HepG2 (cell line): ENCODE measurements around the gene CHAF1A. TPM values are rescaled to one million over a fixed set of nuclear protein-coding genes. Genes with fewer than 3 reads are reported as not detected.
A peak's percentile ranks its signal among the peaks of the same experiment; 100 is the strongest.

Experiments used
- ATAC-seq: fragments of 200-7000 bp; cut with Tn5 transposase; 3 replicates; pipeline ENCODE4 v1.9.1; 2020; ENCODE audit warnings: mild to moderate bottlenecking, moderate library complexity
- BruUV-seq: library from RNA; stranded (reverse); fragments of 400-500 nt; replicated peaks from 2 replicates; lab custom pipeline; 2021; lab: Mats Ljungman, UMichigan
- CTCF ChIA-PET: fragments of 300-600 bp; formaldehyde crosslinking; extraction: SDS; loops from one replicate; lab custom pipeline; 2021; ENCODE audit warnings: low total read pairs, inconsistent platforms, low intra/inter-chr PET ratio; lab: Yijun Ruan, JAX
- POLR2A ChIA-PET: fragments of 350-600 bp; sonication (Branson Sonifier 250); formaldehyde crosslinking; loops from one replicate; lab custom pipeline; 2020; ENCODE audit warnings: antibody characterized with exemption, inconsistent platforms; lab: Yijun Ruan, JAX
- DNase-seq: peaks from one replicate; pipeline ENCODE4 v3.0.0-alpha.2; 2015; ENCODE audit warnings: low spot score
- FAIRE-seq: peaks from 3 replicates; lab custom pipeline; 2011; peaks lifted over from hg19 to GRCh38; lab: Jason Lieb, UNC
- H2AFZ ChIP-seq: one replicate; pipeline ENCODE4 v1.6.1; 2011; ENCODE audit warnings: low read length, inconsistent platforms
- H3K27ac ChIP-seq: fragments of 300-600 bp; 3 replicates; pipeline ENCODE4 v1.8.0; 2011; ENCODE audit warnings: mixed run types, mild to moderate bottlenecking, mixed read lengths, low read length, inconsistent platforms; ENCODE audit not compliant: insufficient read depth; ENCODE audit errors: extremely low read length
- H3K27me3 ChIP-seq, 2 experiments: fragments of 200-600 bp in 1 of 2; 2 replicates in 1 of 2; 3 replicates in 1 of 2; pipeline versions ENCODE4 v1.6.0 to v1.8.0; 2011; ENCODE audit warnings: low read length in 2 of 2, mild to moderate bottlenecking in 2 of 2, moderate library complexity in 2 of 2, inconsistent platforms in 1 of 2; ENCODE audit not compliant: insufficient read depth in 2 of 2, control insufficient read depth in 1 of 2
- H3K36me3 ChIP-seq, 2 experiments: fragments of 200-600 bp in 1 of 2; replicated peaks in 1 of 2; 2 replicates in 1 of 2; 3 replicates in 1 of 2; pipeline versions ENCODE4 v1.5.1 to v1.8.0; 2011; ENCODE audit warnings: low read length in 2 of 2, inconsistent platforms in 1 of 2; ENCODE audit not compliant: insufficient read depth in 2 of 2, control insufficient read depth in 1 of 2
- H3K4me1 ChIP-seq: 2 replicates; pipeline ENCODE4 v1.5.1; 2012; ENCODE audit warnings: low read length, inconsistent platforms; ENCODE audit not compliant: insufficient read depth
- H3K4me2 ChIP-seq: 2 replicates; pipeline ENCODE4 v1.6.0; 2011; ENCODE audit warnings: low read depth, low read length, inconsistent platforms
- H3K4me3 ChIP-seq, 3 experiments: fragments of 200-600 bp in 1 of 3; sonication (generic), shearing (Covaris generic) in 1 of 3; replicated peaks in 1 of 3; 2 replicates each; pipeline ENCODE4 v1.5.1; 2011 to 2016; ENCODE audit warnings: low read length in 3 of 3, inconsistent platforms in 2 of 3, low read depth in 2 of 3, mild to moderate bottlenecking in 2 of 3, control low read depth in 1 of 3, mixed read lengths in 1 of 3; ENCODE audit not compliant: insufficient read depth in 1 of 3
- H3K79me2 ChIP-seq: one replicate; pipeline ENCODE4 v1.6.1; 2011; ENCODE audit warnings: low read length, inconsistent platforms; ENCODE audit not compliant: insufficient read depth
- H3K9ac ChIP-seq: 2 replicates; pipeline ENCODE4 v1.6.0; 2011; ENCODE audit warnings: mild to moderate bottlenecking, low read depth, low read length, inconsistent platforms; ENCODE audit not compliant: insufficient read depth
- H3K9me3 ChIP-seq: 2 replicates; pipeline ENCODE4 v1.5.1; 2012; ENCODE audit warnings: mild to moderate bottlenecking, low read length
- H4K20me1 ChIP-seq: 2 replicates; pipeline ENCODE4 v1.6.0; 2011; ENCODE audit warnings: inconsistent platforms, mild to moderate bottlenecking, low read length, moderate library complexity; ENCODE audit not compliant: insufficient read depth
- DDIT3 ChIP-seq: sonication (generic); formaldehyde crosslinking; IDR thresholded peaks from 2 replicates; pipeline ENCODE4 v1.4.0; 2020; ENCODE audit warnings: mild to moderate bottlenecking, missing genetic modification reagents
- GTF3A ChIP-seq: sonication (generic); formaldehyde crosslinking; conservative IDR thresholded peaks from 2 replicates; pipeline ENCODE4 v1.4.0; 2020; ENCODE audit warnings: mild to moderate bottlenecking, missing genetic modification reagents
- SALL1 ChIP-seq: sonication (generic); formaldehyde crosslinking; IDR thresholded peaks from 2 replicates; pipeline ENCODE4 v1.8.0; 2022; ENCODE audit warnings: mild to moderate bottlenecking, missing genetic modification reagents
- SMAD9 ChIP-seq: sonication (generic); formaldehyde crosslinking; IDR thresholded peaks from 2 replicates; pipeline ENCODE4 v1.5.1; 2020; ENCODE audit warnings: mild to moderate bottlenecking, missing genetic modification reagents
- SNAPC2 ChIP-seq: sonication (generic); formaldehyde crosslinking; IDR thresholded peaks from 2 replicates; pipeline ENCODE4 v1.8.1; 2022; ENCODE audit warnings: mild to moderate bottlenecking, missing genetic modification reagents
- TAF1 ChIP-seq: sonication (generic); formaldehyde crosslinking; IDR thresholded peaks from 2 replicates; pipeline ENCODE4 v1.4.0; 2020; ENCODE audit warnings: missing genetic modification reagents
- ZBED4 ChIP-seq: sonication (generic); formaldehyde crosslinking; IDR thresholded peaks from 2 replicates; pipeline ENCODE4 v1.4.0; 2020; ENCODE audit warnings: missing genetic modification reagents, borderline replicate concordance
- ZNF362 ChIP-seq: sonication (generic); formaldehyde crosslinking; IDR thresholded peaks from 2 replicates; pipeline ENCODE4 v1.4.0; 2020; ENCODE audit warnings: missing genetic modification reagents, mild to moderate bottlenecking, borderline replicate concordance
- ZNF451 ChIP-seq: sonication (generic); formaldehyde crosslinking; IDR thresholded peaks from 2 replicates; pipeline ENCODE4 v1.5.0; 2020; ENCODE audit warnings: mild to moderate bottlenecking, missing genetic modification reagents
- ZNF644 ChIP-seq: IDR thresholded peaks from 2 replicates; pipeline ENCODE4 v1.6.1; 2016; ENCODE audit warnings: low read depth
- WGBS: methylation state at CpG from one replicate; pipeline ENCODE4 v1.1.6; 2017; ENCODE audit warnings: low lambda C conversion rate; 5-methylcytosine and 5-hydroxymethylcytosine counted together
- in situ Hi-C: cut with HindIII; loops from 2 replicates; pipeline ENCODE4 v1.10.0; 2017; ENCODE audit warnings: low pct_unique_long_range_greater_than_20kb; ENCODE audit not compliant: extremely low pct_ligation_motif_present
- intact Hi-C: fragments of 100-400 bp; cut with micrococcal nuclease; formaldehyde crosslinking; loops from one replicate; pipeline ENCODE4 v1.10.0; 2022; ENCODE audit not compliant: unreplicated experiment
- polyA plus RNA-seq, 8 experiments: library from polyadenylated mRNA; depleted of rRNA in 3 of 8; stranded (reverse) in 7 of 8; unstranded in 1 of 8; fragments of >200 nt; fragmentation: Illumina TruSeq in 4 of 8; extraction: Trizol in 4 of 8; gene quantifications; 2 replicates each; pipeline versions ENCODE4 v1.2.1 to v1.2.3, GENCODE V29; 2011 to 2016; ENCODE audit warnings: low read depth in 4 of 8, missing spikeins in 1 of 8, mixed read lengths in 1 of 8; ENCODE audit not compliant: insufficient read depth in 1 of 8
- total RNA-seq, 5 experiments: library from RNA; depleted of rRNA; stranded (reverse); fragments of >200 nt; fragmentation: Illumina TruSeq; extraction: Trizol; gene quantifications; 2 replicates each; pipeline ENCODE4 v1.2.3, GENCODE V29; 2016; ENCODE audit warnings: low read depth in 1 of 5
- TF ChIP-seq, protein P1 (sequence below): sonication (generic); formaldehyde crosslinking; IDR thresholded peaks from 2 replicates; pipeline ENCODE4 v1.4.0; 2020; ENCODE audit warnings: missing genetic modification reagents, mild to moderate bottlenecking, borderline replicate concordance
- TF ChIP-seq, protein P2 (sequence below): sonication (generic); formaldehyde crosslinking; IDR thresholded peaks from 2 replicates; pipeline ENCODE4 v1.4.0; 2020; ENCODE audit warnings: missing genetic modification reagents

Gene CHAF1A
- total and polyA plus RNA-seq, 2 of the 13 experiments (the other 11 are each of a cell fraction or from before 2014, with no cell fraction given), result 11.0 to 34.8 TPM

DNA sequence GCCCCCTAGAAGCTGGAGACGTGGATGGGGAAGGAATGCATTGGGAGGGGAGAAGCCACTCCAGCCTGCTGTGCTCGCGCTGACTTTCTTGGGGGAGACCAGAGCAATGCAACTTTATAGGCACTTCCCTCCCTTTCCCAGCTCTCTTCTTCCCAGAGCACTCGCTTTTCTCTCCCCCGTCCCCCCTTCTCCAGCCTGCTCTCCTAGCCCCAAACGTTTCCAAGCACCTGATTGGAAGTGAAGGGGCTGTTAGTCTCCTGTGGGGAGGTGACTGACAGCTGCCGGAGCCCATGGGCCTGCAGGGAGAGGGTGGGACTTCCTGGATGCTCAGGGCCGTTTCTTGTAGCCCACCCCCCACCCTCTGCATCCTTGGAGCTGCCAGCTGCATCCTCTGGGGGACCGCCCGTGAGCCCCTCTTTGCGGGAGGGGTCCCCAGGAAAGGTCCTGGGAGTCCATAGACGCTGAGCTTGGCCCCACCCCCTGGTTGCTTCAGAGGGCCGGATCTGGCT is 72.1 kb downstream of the CHAF1A start (continued):
- no peak for TF ChIP-seq ZBED4
- TF ChIP-seq ZNF644 (CRISPR knock-in tag), result no peak

GRCh38 chr19:4477034-4477801 is 74.8 kb downstream of the CHAF1A start:
- peaks cover 16 to 35% of the 10 kb centered on the region in 2 experiments; a peak in 4 of 5 replicates for H3K36me3 ChIP-seq
- ATAC-seq, result no peak
- 100% methylated on average over 7 of the region's 16 CpGs for WGBS
- peaks cover 22% of the 10 kb centered on the region for H3K79me2 ChIP-seq
- H3K27me3 ChIP-seq, result no peaks in the 10 kb centered on the region
- no peak overlapping the region for H2AFZ ChIP-seq
- H3K9me3 ChIP-seq, result no peaks in the 10 kb centered on the region
- in situ Hi-C loops (no loop called here), intact Hi-C loops (no loop called here)
- DNase-seq, result no peak
- peaks cover 9% of the 10 kb centered on the region for H3K4me1 ChIP-seq
- TSS peak; percentile 45 for BruUV-seq
- no peak overlapping the region for H3K4me2 ChIP-seq
- ChIA-PET POLR2A (no interaction called here), CTCF (no interaction called here)
- H3K27ac ChIP-seq, result no peak overlapping the region
- 0 out of 2 replicates have a peak, but pooled peaks cover 4% of the 10 kb centered on the region for H4K20me1 ChIP-seq
- no peak overlapping the region for H3K9ac ChIP-seq
- no peak for FAIRE-seq
- H3K4me3 ChIP-seq, result no peak overlapping the region
- no peak for TF ChIP-seq ZNF451 (CRISPR knock-in tag)
- TF ChIP-seq, protein P1, sequence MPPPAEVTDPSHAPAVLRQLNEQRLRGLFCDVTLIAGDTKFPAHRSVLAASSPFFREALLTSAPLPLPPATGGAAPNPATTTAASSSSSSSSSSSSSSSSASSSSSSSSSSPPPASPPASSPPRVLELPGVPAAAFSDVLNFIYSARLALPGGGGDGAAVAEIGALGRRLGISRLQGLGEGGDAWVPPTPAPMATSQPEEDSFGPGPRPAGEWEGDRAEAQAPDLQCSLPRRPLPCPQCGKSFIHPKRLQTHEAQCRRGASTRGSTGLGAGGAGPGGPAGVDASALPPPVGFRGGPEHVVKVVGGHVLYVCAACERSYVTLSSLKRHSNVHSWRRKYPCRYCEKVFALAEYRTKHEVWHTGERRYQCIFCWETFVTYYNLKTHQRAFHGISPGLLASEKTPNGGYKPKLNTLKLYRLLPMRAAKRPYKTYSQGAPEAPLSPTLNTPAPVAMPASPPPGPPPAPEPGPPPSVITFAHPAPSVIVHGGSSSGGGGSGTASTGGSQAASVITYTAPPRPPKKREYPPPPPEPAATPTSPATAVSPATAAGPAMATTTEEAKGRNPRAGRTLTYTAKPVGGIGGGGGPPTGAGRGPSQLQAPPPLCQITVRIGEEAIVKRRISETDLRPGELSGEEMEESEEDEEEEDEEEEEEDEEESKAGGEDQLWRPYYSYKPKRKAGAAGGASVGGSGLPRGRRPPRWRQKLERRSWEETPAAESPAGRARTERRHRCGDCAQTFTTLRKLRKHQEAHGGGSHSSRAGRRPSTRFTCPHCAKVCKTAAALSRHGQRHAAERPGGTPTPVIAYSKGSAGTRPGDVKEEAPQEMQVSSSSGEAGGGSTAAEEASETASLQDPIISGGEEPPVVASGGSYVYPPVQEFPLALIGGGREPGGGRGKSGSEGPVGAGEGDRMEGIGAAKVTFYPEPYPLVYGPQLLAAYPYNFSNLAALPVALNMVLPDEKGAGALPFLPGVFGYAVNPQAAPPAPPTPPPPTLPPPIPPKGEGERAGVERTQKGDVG (CRISPR knock-in tag), result no peak
- no peak for TF ChIP-seq DDIT3 (CRISPR knock-in tag)
- no peak for TF ChIP-seq ZNF362 (CRISPR knock-in tag)
- TF ChIP-seq SALL1 (CRISPR knock-in tag), result no peak
- TF ChIP-seq SMAD9, result no peak
- TF ChIP-seq SNAPC2 (CRISPR knock-in tag), result no peak
- TF ChIP-seq, protein P2, sequence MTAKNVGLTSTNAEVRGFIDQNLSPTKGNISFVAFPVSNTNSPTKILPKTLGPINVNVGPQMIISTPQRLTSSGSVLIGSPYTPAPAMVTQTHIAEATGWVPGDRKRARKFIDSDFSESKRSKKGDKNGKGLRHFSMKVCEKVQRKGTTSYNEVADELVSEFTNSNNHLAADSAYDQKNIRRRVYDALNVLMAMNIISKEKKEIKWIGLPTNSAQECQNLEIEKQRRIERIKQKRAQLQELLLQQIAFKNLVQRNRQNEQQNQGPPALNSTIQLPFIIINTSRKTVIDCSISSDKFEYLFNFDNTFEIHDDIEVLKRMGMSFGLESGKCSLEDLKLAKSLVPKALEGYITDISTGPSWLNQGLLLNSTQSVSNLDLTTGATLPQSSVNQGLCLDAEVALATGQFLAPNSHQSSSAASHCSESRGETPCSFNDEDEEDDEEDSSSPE (CRISPR knock-in tag), result no peak
- no peak for TF ChIP-seq GTF3A (CRISPR knock-in tag)
- TF ChIP-seq TAF1 (CRISPR knock-in tag), result no peak
